HG02840 (cell line): ENCODE data around the gene CSNK2B.
"Not testable (repeated sequence)": the region's sequence is repeated elsewhere in the genome, so short reads cannot be mapped to it uniquely, and the experiment has no call there.

ENCODE experiments used
- ATAC-seq: cut with Tn5 transposase; IDR thresholded peaks from one replicate; pipeline ENCODE4 v1.9.1; 2021; ENCODE audit warnings: mild to moderate bottlenecking, moderate library complexity, moderate number of reproducible peaks; ENCODE audit not compliant: unreplicated experiment, low FRiP score

Gene CSNK2B

DNA sequence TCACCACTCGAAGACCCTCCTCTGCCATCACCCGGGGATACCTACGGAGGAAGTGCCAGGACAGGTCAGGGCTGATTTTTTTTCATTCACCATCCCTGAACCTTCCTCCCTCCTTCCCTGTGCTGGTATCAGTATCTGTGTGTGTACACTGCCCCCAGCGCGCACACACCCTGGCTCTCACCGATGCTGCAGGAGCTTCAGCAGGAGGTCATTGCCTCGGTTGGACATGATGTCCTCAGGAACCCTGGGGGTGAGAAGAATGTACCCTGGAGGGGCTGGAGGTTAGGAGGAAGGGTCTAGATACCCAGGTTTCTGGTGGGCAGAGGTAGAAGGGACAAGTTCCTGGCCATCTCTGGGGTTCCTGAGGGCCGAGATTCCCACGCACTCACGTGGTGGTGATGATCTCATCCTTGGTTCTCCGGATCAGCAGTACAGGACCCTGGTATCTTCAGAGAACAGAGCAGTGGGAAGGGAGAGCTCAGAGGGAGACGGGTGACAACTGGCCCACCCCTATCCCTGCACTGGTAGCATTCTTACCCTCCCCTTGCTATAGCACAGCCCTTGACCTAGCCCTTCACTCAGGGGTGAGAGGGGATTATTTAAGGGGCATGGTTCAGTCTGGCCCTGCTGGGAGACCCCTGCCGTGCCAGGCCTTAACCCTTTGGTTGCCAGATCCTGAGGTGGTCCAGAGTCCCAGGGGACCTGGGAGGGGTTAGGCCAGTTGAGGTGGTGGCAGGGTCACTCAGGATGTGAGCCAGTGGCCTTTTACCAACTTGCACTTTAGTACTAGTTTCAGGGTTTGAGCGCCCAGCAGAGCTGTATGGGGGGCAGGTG lies 22.2 kb downstream of the CSNK2B start:
- no peak for ATAC-seq

GRCh38 chr6:31689249-31690110 lies 23.6 kb downstream of the CSNK2B start:
- ATAC-seq = no peak

- no peak for ATAC-seq
These were observed 24.6 kb downstream of the CSNK2B start for GRCh38 chr6:31690231-31691077.

DNA sequence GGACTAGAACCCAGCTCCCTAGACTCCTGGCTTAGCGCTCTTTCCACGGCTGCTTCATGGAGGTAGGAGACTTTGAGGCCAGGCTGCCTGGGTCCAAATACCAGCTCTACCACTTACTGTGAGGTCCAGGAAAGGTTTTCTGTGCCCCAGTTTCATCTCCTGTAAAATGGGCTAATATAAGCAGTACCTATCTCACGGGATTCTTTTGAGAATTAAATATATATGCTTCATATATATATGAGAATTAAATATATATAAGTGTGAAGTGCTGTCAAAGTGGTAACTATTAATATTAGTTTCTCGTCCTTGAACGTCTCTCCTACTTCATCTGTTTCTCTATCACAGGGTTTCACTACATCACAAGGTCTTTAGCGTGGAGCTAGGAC lies 25.2 kb downstream of the CSNK2B start:
- no peak for ATAC-seq

DNA sequence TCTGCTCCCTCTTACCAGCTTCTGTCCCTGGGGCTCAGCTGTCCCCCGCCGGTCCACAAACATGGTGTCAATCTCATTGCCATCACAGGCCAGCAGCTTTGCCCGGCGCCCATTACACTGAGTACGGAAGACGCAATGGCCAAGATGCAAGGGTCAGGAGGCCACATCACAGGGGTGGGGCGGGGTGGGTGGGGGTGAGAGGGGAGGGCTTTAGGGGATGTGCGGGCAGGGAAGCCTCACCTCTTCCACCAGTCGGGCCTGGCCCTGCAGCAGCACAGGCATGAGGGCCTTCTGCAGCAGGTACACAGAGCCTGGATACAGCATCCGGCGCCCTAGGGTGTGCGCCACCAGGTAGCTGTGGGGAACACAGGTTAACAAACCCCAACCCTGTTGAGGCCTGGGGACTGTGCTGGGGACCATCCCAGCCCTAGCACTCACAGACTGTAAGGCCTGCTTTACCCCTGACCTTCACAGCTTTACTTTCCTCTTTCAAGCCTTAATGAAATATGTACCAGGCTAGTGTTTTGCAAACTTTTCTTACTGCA lies 25.8 kb downstream of the CSNK2B start:
- no peak for ATAC-seq

- no peak for ATAC-seq
These were observed 26.5 kb downstream of the CSNK2B start for GRCh38 chr6:31692353-31692752.

DNA sequence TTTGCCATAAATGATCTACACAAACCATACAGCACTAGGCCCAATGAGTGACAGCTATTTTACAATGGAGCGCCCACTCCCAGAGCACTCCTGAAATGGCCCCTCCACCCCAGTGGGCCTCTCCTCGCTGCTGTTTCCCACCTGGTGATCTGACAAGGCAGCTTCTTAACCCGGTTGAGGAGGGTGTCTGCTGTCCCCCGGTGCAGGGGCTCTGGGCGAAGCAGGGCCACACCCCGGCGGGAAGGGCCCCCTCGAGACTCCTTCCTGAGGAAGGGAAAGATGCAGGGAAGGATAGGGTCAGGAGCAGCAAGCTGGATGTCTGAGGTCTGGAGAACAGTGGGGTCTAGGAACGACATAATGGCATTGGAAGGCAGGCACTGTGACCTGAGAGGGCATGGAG lies 27.0 kb downstream of the CSNK2B start:
- no peak for ATAC-seq

GRCh38 chr6:31693535-31693934 lies 27.7 kb downstream of the CSNK2B start:
- ATAC-seq = no peak

DNA sequence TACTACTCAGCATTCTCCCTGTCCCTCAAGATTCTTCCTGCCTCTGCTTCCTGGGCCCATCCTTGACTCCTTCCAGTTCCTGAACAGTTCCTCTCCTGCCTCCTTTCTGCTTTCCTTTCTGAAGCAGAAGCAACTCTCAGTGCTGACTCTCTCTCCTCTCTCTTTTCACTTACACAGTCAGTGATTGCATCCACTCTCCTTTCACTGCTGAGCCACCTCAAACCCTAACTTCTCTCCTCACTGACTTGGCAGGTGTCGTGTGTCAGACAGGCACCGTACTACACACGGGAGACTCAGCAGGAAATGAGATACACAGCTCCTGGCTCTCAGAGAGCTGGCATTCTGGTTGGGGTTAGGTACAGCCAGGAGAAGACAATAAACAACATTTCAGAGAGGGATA lies 31.7 kb downstream of the CSNK2B start:
- ATAC-seq = no peak

DNA sequence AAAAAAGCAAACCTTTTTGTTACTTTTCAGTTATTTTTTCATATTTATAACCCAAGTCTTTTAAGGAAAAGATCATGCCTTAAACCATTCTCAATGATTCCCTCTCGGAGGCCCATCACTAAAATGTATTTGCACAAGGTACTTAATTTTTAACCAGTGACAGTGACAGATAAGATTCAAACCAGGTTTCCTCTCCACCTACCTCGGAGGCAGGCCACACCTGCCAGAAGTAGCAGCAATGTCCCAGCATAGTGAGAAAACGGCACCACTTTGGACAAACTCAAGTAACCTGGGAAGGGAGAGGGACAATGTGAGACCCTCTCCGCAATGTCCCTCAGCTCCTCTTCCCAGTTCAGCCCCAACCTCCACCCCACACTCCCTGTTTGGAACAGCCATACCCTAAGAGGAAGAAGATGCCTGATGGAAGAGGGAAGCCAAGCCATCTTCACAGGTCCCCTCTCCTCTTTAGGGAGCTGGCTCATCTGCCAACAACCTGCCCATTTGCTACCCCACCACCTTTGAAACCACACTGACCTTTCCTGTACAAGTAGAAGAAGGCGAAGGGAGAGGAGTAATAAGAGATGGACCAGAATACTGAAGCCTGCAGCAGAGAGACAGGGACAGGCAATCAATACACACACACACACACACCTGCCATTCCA lies 35.0 kb downstream of the CSNK2B start:
- no peak for ATAC-seq

- ATAC-seq = no peak
These were observed 36.0 kb downstream of the CSNK2B start for GRCh38 chr6:31701666-31702404.

- ATAC-seq = no peak
These were observed 36.5 kb downstream of the CSNK2B start for GRCh38 chr6:31702405-31702818.

GRCh38 chr6:31702819-31703716 lies 37.2 kb downstream of the CSNK2B start, which contains the start of gene ABHD16A:
Gene ABHD16A, minus strand, starts transcription at chr6:31703324. Its CDS starts 43 bp downstream, at chr6:31703281.
- ATAC-seq = peak; percentile 71

DNA sequence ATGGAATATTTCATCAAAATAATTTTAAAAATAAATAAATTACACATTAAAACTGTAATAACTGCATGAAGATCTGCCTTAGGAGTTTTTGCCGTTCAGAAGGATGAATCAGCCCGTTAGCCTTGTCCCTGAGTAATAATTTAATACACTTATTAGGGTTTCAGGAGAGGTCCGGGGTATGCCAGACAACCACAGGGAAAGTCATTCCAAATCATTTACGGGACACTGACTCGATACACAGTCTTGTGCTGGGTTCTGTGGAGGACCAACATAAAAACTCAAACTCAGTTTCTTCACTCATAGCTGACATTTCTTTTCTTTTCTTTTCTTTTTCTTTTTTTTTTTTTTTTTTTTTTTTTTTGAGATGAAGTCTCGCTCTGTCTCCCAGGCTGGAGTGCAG lies 40.1 kb downstream of the CSNK2B start:
- ATAC-seq = no peak

DNA sequence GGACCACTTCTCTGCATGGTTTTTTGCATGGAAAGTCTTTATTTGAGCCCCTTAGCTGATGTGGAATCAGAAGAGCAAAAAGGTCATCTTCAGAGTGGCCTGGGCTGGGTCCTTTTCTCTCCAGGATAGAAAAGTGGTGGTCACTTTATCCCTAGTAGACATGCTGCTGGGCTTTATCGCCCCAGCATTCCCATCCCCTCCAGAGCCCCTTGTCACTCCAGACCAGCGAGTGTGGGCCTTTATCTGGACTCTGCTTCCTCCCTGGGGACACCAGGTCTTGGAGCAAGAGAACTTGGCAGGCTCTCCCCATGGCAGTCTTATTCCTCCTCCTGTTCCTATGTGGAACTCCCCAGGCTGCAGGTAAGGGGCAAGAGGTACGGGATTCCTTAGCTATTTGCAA lies 40.7 kb downstream of the CSNK2B start, which contains the start of gene LY6G6F:
TSS of gene LY6G6F (plus strand) at position 268 of the 400 bp plus-strand sequence. CDS start at position 309, 41 bp downstream.
- no peak for ATAC-seq

- ATAC-seq = no peak
These were observed 41.8 kb downstream of the CSNK2B start for GRCh38 chr6:31707701-31708100.

DNA sequence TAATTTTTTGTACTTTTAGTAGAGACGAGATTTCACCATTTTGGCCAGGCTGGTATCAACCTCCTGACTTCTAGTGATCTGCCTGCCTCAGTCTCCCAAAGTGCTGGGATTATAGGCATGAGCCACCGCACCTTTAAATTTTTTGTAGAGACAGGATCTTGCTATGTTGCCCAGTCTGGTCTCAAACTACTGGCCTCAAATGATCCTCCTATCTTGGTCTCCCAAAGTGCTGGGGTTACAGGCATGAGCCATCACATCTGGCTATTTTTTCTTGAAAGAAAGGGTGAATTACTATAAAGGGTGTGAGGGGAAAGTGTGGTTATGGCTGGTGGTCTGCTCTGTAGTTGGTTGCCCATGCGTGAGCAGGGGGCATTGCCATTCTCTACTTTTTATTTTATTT lies 42.3 kb downstream of the CSNK2B start:
- ATAC-seq = no peak

GRCh38 chr6:31709157-31709556 lies 43.3 kb downstream of the CSNK2B start:
- not testable (repeated sequence) for ATAC-seq
